Right lobe of liver (tissue), 6 donors: ENCODE results near the gene MRPL40. TPM values are rescaled to one million over a fixed set of nuclear protein-coding genes. Genes with fewer than 3 reads are reported as not detected.

Experiments
- ATAC-seq, 4 donors: fragments of 200-7000 bp; cut with Tn5 transposase; one replicate each; pipeline ENCODE4 v1.9.1; 2020; ENCODE audit warnings: mild to moderate bottlenecking in 4 of 4, moderate library complexity in 4 of 4
- DNase-seq, 3 donors: peaks; one replicate each; pipeline ENCODE4 v3.0.0-alpha.2; 2020
- H3K27ac ChIP-seq, 3 donors: fragments of 200-600 bp; one replicate each; pipeline ENCODE4 v1.8.0; 2022
- H3K27me3 ChIP-seq, 2 donors: fragments of 200-600 bp; one replicate each; pipeline ENCODE4 v1.8.0; 2022
- H3K36me3 ChIP-seq, 4 donors: fragments of 200-600 bp; sonication (generic) in 1 of 4; one replicate each; pipeline versions ENCODE4 v1.5.1 to v1.8.0; 2017 to 2022; ENCODE audit warnings: control low read depth in 1 of 4
- H3K4me1 ChIP-seq, 4 donors: fragments of 200-600 bp; sonication (generic) in 1 of 4; one replicate each; pipeline versions ENCODE4 v1.5.1 to v1.8.0; 2017 to 2022; ENCODE audit warnings: control low read depth in 1 of 4
- H3K4me3 ChIP-seq, 3 donors: fragments of 200-600 bp; one replicate each; pipeline ENCODE4 v1.8.0; 2022
- H3K9me3 ChIP-seq, 4 donors: fragments of 200-600 bp; sonication (generic) in 1 of 4; one replicate each; pipeline versions ENCODE4 v1.5.1 to v1.8.0; 2017 to 2022; ENCODE audit warnings: control low read depth in 1 of 4
- CTCF ChIP-seq, 4 donors: fragments of 200-600 bp in 3 of 4; fragments of 450-650 bp in 1 of 4; IDR thresholded peaks; one replicate each; pipeline versions ENCODE4 v1.5.1 to v1.8.0; 2016 to 2022; ENCODE audit warnings: antibody characterized with exemption in 4 of 4, mild to moderate bottlenecking in 2 of 4
- POLR2A ChIP-seq: fragments of 450-650 bp; IDR thresholded peaks from one replicate; pipeline ENCODE4 v1.6.1; 2017; ENCODE audit warnings: antibody characterized with exemption, mild to moderate bottlenecking
- WGBS: methylation state at CpG from one replicate; pipeline ENCODE4 v1.1.6; 2018; ENCODE audit warnings: low coverage, low lambda C conversion rate; ENCODE audit not compliant: insufficient coverage; ENCODE audit errors: missing lambda C conversion rate; 5-methylcytosine and 5-hydroxymethylcytosine counted together
- intact Hi-C, 2 donors: fragments of 100-400 bp; cut with DNase I; formaldehyde crosslinking; loops; one replicate each; pipeline versions ENCODE4 v1.11.2 to v1.14.1; 2022
- total RNA-seq, 6 experiments: library from RNA; depleted of rRNA in 2 of 6; stranded (reverse); fragments of >200 nt in 2 of 6; fragmentation: NEBNext Ultra II Directional in 3 of 6; extraction: Animal tissue kit (Norgen Biotek cat#: 25700) in 3 of 6; gene quantifications; one replicate each; pipeline versions ENCODE4 v1.1.0 to v1.2.4, GENCODE V29; 2016 to 2023
- donor health status: DM: no; HTN: yes; CAD: no.
- donor health status: DM: no; HTN: no; CAD: no.
- donor health status: DM: no; HTN: no; CAD: no.
- donor health status: DM: no; HTN: yes; CAD: no.
- donor health status: DM: no; HTN: yes; CAD: no.

MRPL40 gene
- total RNA-seq, 6 experiments from 2014 or later = 23.6 to 38.8 (median 27.8) TPM

DNA sequence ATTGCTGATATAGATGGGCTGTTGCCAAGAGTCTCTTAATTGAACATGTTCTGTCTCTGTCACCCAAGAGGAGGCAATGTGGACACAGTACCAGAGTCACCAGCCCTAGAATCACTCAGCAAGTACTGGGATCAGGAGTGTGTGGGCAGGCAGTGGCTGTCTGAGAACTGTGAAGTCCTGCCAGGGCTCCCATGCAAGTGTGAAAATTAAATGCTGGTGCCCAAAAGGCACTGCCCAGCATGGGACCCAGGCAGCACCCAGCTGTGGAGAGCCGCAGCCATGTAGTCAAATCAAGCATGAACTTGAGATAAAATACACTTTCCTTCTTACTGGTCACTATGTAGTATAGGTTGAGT is 20.7 kb upstream of the MRPL40 start:
- Histone ChIP-seq H3K27me3 (no peaks in the 10 kb centered on the region), H3K27ac (no peak overlapping the region), H3K36me3 (peaks cover 0 to 36% (median 14%) of the 10 kb centered on the region in 4 donors), H3K4me1 (peaks cover 0 to 7% (median 0%) of the 10 kb centered on the region in 4 donors), H3K9me3 (no peaks in the 10 kb centered on the region), H3K4me3 (no peak overlapping the region)
- DNase-seq (no peak), ATAC-seq (peak in 1 of 4 donors; percentile 13)
- intact Hi-C loops = no loop called here
- 100% methylated on average over 1 of the region's 1 CpG for WGBS
- TF ChIP-seq POLR2A (no peak), CTCF (IDR thresholded peaks at IDR 0.05) (no peak)

DNA sequence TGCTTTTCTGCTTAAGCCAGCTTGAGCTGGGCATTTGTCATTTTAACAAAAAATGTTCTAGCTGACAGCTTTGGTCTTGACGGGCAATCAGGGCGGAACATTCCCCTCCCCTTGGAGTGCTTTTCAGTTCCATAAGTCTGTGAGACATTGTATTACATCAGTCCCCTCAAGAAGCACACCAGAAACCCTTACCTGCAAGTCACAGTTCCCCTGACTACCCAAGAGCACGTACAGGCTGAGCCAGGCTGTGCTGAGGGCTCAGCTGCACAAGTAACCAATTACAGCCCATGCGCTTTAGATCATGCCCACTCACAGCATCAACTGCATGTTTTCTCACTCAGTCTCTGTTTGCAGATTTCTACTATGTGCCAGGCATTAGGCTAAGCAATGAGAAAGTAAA is 19.9 kb upstream of the MRPL40 start:
- Histone ChIP-seq H3K36me3 (peaks cover 0 to 28% (median 10%) of the 10 kb centered on the region in 4 donors), H3K27ac (no peak overlapping the region), H3K27me3 (no peaks in the 10 kb centered on the region), H3K4me1 (peaks cover 0 to 7% (median 0%) of the 10 kb centered on the region in 4 donors), H3K9me3 (no peaks in the 10 kb centered on the region), H3K4me3 (no peak overlapping the region)
- TF ChIP-seq POLR2A = no peak
- DNase-seq (no peak), ATAC-seq (no peak)
- intact Hi-C loops = no loop called here
- WGBS = 77% methylated on average over 4 of the region's 4 CpGs

GRCh38 chr22:19412923-19413322 is 19.4 kb upstream of the MRPL40 start:
- H3K36me3 ChIP-seq = peaks cover 0 to 23% (median 6%) of the 10 kb centered on the region in 4 donors
- no peak for TF ChIP-seq POLR2A
- no peak for TF ChIP-seq CTCF (IDR thresholded peaks at IDR 0.05)
- peaks cover 0 to 7% (median 0%) of the 10 kb centered on the region in 4 donors for H3K4me1 ChIP-seq
- 83% methylated on average over 4 of the region's 4 CpGs for WGBS
- DNase-seq (no peak), ATAC-seq (no peak)
- H3K9me3 ChIP-seq = no peaks in the 10 kb centered on the region
- no peak overlapping the region for H3K4me3 ChIP-seq
- no peak overlapping the region for H3K27ac ChIP-seq
- intact Hi-C loops = no loop called here
- H3K27me3 ChIP-seq = no peaks in the 10 kb centered on the region

- Histone ChIP-seq H3K4me3 (no peak overlapping the region), H3K9me3 (no peaks in the 10 kb centered on the region), H3K36me3 (no peaks in the 10 kb centered on the region), H3K27me3 (no peaks in the 10 kb centered on the region), H3K27ac (no peak overlapping the region), H3K4me1 (peaks cover 0 to 32% (median 3%) of the 10 kb centered on the region in 4 donors)
- 53% methylated on average over 5 of the region's 5 CpGs for WGBS
- intact Hi-C loops = no loop called here
- TF ChIP-seq POLR2A (no peak), CTCF (IDR thresholded peaks at IDR 0.05) (no peak)
- DNase-seq (peak in 2 of 3 donors; percentile 29 to 56), ATAC-seq (peak; percentile 39 to 54 (median 45))
These were observed 13.3 kb upstream of the MRPL40 start for GRCh38 chr22:19419086-19419463.

DNA sequence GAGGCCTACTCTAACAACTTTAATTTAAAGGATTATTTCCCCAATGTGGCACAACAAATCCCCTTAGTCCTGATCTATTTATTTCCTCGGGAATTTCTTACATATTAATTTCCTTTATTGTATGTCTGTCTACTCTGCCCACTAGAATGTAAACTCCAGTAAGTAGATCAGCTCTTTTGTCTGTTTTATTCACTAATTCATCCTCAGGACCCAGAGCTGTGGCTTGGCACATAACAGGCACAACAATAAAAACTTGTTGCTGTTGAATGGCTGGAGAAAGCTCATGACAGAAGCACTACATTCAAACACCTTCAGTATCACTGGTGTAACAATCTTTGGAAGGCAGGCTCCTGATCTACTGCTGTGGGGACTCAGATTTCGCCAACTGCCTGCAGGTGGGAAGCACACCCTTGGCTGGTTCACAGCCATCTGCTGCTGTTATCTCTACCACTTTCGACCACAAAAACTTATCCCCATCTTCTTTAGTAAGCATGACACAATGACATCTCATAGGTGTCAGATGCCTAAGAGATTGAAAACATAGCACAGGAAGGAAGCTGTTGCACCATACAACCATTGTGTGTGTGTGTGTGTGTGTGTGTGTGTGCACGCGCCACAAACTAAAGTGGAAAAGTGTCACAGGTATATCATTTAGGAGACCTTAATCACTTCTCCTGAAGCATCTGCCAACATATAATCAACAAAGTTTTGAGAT is 12.7 kb upstream of the MRPL40 start:
- Histone ChIP-seq H3K9me3 (no peaks in the 10 kb centered on the region), H3K36me3 (no peaks in the 10 kb centered on the region), H3K4me3 (no peak overlapping the region), H3K27ac (no peak overlapping the region), H3K27me3 (no peaks in the 10 kb centered on the region), H3K4me1 (peaks cover 0 to 37% (median 6%) of the 10 kb centered on the region in 4 donors)
- intact Hi-C loops = no loop called here
- ATAC-seq (peak; percentile 17 to 37 (median 25)), DNase-seq (no peak)
- TF ChIP-seq POLR2A (no peak), CTCF (IDR thresholded peaks at IDR 0.05) (no peak)
- WGBS = 59% methylated on average over 3 of the region's 5 CpGs
